Measurements from ENCODE around the gene TUT4.

The TUT4 gene

DNA sequence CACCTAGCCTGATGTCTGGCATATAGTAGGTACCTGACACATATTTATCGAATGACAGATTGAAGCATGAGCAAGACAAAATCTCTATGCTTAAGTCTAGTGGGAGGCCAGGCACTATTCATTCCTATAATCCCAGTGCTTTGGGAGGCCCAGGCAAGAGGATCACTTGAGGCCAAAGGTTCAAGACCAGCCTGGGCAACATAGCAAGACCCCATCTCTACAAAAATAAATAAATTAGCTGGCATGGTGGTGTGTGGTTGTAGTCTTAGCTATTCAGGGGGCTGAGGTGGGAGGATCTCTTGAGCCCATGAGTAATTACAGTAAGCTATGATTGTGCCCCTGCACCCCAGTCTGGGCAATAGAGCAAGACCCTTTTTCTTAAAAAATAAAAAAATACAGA lies 23.2 kb upstream of the TUT4 start:
- TF ChIP-seq L3MBTL2 (conservative IDR thresholded peaks at IDR 0.05) (no peak), ELF4 (IDR thresholded peaks at IDR 0.05) (no peak)
- CTCF ChIA-PET, result interaction anchor here (0.6 kb wide), 1 partner anchor 12 kb away, joined by 3 read pairs; no protein-coding TSS in a partner anchor
- POLR2A ChIA-PET, result no interaction called here
- DNase-seq (ENCODE audit: extremely low spot score), result no peak

DNA sequence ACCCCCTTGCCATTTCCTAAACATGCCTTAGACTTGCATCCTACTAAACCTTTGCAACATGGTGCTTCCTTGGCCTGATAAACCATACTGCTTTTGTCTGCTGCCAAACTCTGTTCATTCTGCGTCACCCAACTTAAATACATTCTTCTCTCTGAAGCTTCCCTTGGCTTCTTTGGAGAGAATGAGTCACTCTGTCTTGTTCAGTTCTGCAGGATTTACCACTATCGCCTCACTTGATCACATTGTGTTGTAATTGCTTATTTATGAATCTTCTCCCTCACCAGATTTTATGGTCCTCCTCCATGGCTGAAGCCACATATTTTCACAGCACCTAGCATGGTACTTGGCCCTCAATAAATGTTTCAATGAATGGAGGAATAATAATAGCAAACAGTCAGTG lies 21.7 kb upstream of the TUT4 start:
- TF ChIP-seq SUZ12 (IDR thresholded peaks at IDR 0.05) (no peak), CTBP1 (IDR thresholded peaks at IDR 0.05; ENCODE audit: borderline replicate concordance) (no peak), ELF4 (IDR thresholded peaks at IDR 0.05) (no peak), FOXK2 (IDR thresholded peaks at IDR 0.05) (no peak), HDGF (IDR thresholded peaks at IDR 0.05; ENCODE audit: borderline replicate concordance) (no peak), LEF1 (IDR thresholded peaks at IDR 0.05; ENCODE audit: borderline replicate concordance) (no peak), FOXA1 (IDR thresholded peaks at IDR 0.05) (no peak), SP1 (IDR thresholded peaks at IDR 0.05) (no peak), L3MBTL2 (conservative IDR thresholded peaks at IDR 0.05) (no peak)
- CTCF ChIA-PET, result interaction anchor here (1.2 kb wide), 1 partner anchor 51 kb away, joined by 3 read pairs; no protein-coding TSS in a partner anchor
- no peak for DNase-seq (ENCODE audit: extremely low spot score)
- POLR2A ChIA-PET, result interaction anchor here (1.9 kb wide), 1 partner anchor 171 kb away, joined by 4 read pairs; the partner anchor contains the start of genes ORC1 and PRPF38A

DNA sequence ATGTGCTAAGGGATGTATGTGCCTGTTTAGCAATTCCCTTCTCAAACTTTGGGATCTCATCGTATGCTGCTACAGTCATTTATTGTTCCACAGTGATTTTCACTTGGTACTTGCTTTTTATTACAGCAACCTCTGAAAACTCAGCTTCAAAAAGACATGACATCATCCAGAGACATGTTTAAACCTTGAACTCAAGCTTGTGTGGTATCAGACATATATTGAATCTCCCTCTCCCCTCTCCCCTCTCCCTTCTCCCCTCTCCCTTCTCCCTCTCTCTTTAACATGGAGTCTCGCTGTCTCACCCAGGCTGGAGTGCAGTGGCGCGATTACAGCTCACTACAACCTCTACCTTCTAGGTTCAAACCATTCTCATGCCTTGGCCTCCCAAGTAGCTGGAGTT lies 19.5 kb upstream of the TUT4 start:
- TF ChIP-seq FOXK2 (IDR thresholded peaks at IDR 0.05), result no peak
- TF ChIP-seq LEF1 (IDR thresholded peaks at IDR 0.05; ENCODE audit: borderline replicate concordance), result no peak
- TF ChIP-seq BHLHE40 (IDR thresholded peaks at IDR 0.05; ENCODE audit: borderline replicate concordance), result no peak
- no peak for TF ChIP-seq ZNF384 (IDR thresholded peaks at IDR 0.05)
- no peak for TF ChIP-seq ARNT (IDR thresholded peaks at IDR 0.05)
- TF ChIP-seq, protein P1, sequence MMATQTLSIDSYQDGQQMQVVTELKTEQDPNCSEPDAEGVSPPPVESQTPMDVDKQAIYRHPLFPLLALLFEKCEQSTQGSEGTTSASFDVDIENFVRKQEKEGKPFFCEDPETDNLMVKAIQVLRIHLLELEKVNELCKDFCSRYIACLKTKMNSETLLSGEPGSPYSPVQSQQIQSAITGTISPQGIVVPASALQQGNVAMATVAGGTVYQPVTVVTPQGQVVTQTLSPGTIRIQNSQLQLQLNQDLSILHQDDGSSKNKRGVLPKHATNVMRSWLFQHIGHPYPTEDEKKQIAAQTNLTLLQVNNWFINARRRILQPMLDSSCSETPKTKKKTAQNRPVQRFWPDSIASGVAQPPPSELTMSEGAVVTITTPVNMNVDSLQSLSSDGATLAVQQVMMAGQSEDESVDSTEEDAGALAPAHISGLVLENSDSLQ (IDR thresholded peaks at IDR 0.05), result no peak
- no peak for TF ChIP-seq TARDBP (IDR thresholded peaks at IDR 0.05)
- no peak for TF ChIP-seq SUZ12 (IDR thresholded peaks at IDR 0.05)
- ChIA-PET POLR2A (interaction anchor here (1.7 kb wide), 1 partner anchor 19 kb away, joined by 6 read pairs; the partner anchor contains the start of gene TUT4), CTCF (no interaction called here)
- DNase-seq (ENCODE audit: extremely low spot score), result no peak

DNA sequence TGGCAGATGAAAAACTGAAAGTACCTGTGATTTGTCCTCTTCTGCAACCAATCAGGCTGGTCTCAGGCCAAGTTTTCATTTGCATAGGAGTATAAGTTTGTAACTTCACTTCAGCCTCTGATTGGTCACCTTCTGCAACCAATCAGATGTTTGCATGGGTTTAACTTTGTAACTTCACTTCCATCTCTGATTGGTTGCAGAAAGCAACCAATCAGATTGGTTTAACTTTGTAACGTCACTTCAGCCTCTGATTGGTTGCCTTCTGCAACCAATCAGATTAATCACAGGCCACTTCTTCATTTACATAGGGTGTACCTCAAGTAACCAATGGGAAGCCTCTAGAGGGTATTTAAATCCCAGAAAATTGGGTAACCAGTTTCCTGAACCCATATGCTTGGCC lies 18.9 kb upstream of the TUT4 start:
- ChIA-PET POLR2A (no interaction called here), CTCF (no interaction called here)
- no peak for DNase-seq (ENCODE audit: extremely low spot score)
- TF ChIP-seq, protein P1 (IDR thresholded peaks at IDR 0.05), result no peak

DNA sequence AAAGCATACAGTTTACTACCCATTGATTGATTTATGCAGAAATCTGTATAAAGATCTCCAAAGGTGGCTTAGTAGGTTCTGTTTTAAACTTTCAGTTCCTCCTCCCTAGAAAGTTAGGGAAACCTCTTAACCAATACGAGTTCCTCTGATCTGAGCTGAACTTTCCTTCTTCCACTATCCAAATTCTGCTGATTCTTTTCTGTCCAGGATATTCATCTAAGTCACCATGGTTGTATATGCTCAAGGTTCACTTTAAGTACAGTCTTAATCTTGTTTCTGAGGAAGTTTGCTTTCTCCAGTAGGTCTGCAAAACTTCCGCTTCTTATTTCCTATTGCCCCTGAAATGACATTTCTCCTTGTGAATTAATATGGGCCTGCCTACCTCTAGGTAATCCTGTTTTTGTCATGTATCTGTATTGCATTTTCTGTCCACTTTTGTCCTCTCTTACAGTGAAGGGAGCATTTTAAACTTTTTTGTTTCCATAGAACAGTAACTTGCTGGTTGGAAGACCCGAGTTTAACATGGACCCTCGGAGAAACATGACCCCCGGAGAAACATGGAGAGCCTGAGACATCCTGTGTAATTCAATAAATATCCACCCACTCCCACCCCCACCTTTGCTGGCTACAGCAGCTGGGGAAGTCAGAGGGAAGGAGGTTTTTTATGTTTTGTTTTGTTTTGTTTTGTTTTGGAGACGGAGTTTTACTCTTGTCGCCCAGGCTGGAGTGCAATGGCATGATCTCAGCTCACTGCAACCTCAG lies 16.7 kb upstream of the TUT4 start:
- TF ChIP-seq L3MBTL2 (conservative IDR thresholded peaks at IDR 0.05) (no peak), NFRKB (IDR thresholded peaks at IDR 0.05) (no peak), ELF4 (IDR thresholded peaks at IDR 0.05) (no peak), LEF1 (IDR thresholded peaks at IDR 0.05; ENCODE audit: borderline replicate concordance) (no peak), FOXM1 (IDR thresholded peaks at IDR 0.05; ENCODE audit: borderline replicate concordance) (no peak), BHLHE40 (IDR thresholded peaks at IDR 0.05; ENCODE audit: borderline replicate concordance) (no peak), FOXA1 (IDR thresholded peaks at IDR 0.05) (no peak), FOXK2 (IDR thresholded peaks at IDR 0.05) (no peak), HDGF (IDR thresholded peaks at IDR 0.05; ENCODE audit: borderline replicate concordance) (no peak), CTBP1 (IDR thresholded peaks at IDR 0.05; ENCODE audit: borderline replicate concordance) (no peak), SUZ12 (IDR thresholded peaks at IDR 0.05) (no peak), TARDBP (IDR thresholded peaks at IDR 0.05) (no peak), ZNF384 (IDR thresholded peaks at IDR 0.05) (no peak), ARNT (IDR thresholded peaks at IDR 0.05) (no peak), SP1 (IDR thresholded peaks at IDR 0.05) (no peak)
- TF ChIP-seq, protein P1 (IDR thresholded peaks at IDR 0.05), result no peak
- POLR2A ChIA-PET, result interaction anchor here (3.5 kb wide), 1 partner anchor 16 kb away, joined by 27 read pairs; the partner anchor contains the start of gene TUT4
- CTCF ChIA-PET, result no interaction called here
- no peak for DNase-seq (ENCODE audit: extremely low spot score)

DNA sequence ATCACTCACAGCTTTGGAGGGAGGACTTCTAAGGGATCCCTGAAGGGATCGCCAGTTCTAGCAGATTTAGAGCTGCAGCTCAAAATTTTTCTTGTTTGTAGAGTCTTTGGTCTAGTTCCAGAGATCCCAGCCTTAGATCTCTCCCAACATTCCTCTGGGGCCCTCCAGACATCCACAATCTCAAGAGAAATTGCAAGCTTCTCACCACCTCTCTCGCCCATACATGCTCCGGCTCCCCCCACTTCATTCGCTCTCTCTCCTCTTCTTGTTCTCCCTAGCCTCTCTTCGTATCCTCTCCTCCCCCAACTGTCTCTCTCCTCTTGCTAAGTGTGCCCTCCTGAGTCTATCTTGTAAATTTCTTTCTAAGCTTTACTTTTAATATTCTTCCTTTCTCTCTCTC lies 15.1 kb upstream of the TUT4 start:
- CTCF ChIA-PET, result interaction anchor here (0.6 to 0.7 kb wide), 2 partner anchors 18 to 100 kb away, joined by 3 read pairs; no protein-coding TSS in a partner anchor
- no peak for DNase-seq (ENCODE audit: extremely low spot score)
- no peak for TF ChIP-seq FOXA1 (IDR thresholded peaks at IDR 0.05)
- no peak for TF ChIP-seq TARDBP (IDR thresholded peaks at IDR 0.05)
- no peak for TF ChIP-seq NFRKB (IDR thresholded peaks at IDR 0.05)
- no peak for TF ChIP-seq ELF4 (IDR thresholded peaks at IDR 0.05)
- TF ChIP-seq BHLHE40 (IDR thresholded peaks at IDR 0.05; ENCODE audit: borderline replicate concordance), result no peak
- TF ChIP-seq SUZ12 (IDR thresholded peaks at IDR 0.05), result no peak
- TF ChIP-seq FOXK2 (IDR thresholded peaks at IDR 0.05), result no peak
- no peak for TF ChIP-seq HDGF (IDR thresholded peaks at IDR 0.05; ENCODE audit: borderline replicate concordance)
- no peak for TF ChIP-seq LEF1 (IDR thresholded peaks at IDR 0.05; ENCODE audit: borderline replicate concordance)
- TF ChIP-seq, protein P1 (IDR thresholded peaks at IDR 0.05), result no peak
- no peak for TF ChIP-seq ZNF384 (IDR thresholded peaks at IDR 0.05)
- TF ChIP-seq CTBP1 (IDR thresholded peaks at IDR 0.05; ENCODE audit: borderline replicate concordance), result no peak
- TF ChIP-seq SP1 (IDR thresholded peaks at IDR 0.05), result no peak
- no peak for TF ChIP-seq FOXM1 (IDR thresholded peaks at IDR 0.05; ENCODE audit: borderline replicate concordance)
- no peak for TF ChIP-seq ARNT (IDR thresholded peaks at IDR 0.05)
- POLR2A ChIA-PET, result interaction anchor here (3.5 kb wide), 1 partner anchor 15 kb away, joined by 27 read pairs; the partner anchor contains the start of gene TUT4

All from HEK293T (cell line).